GM23338 (cell line): Measurements from ENCODE around the gene CCDC73.

Experiments
- CREB1 ChIP-seq: fragments of 250-450 bp; sonication (Bioruptor Pico); IDR thresholded peaks from 2 replicates; pipeline ENCODE4 v1.5.0; 2020; ENCODE audit warnings: low read depth, mild to moderate bottlenecking, moderate library complexity
- EZH2 ChIP-seq: fragments of 200-600 bp; sonication (generic); IDR thresholded peaks from one replicate; pipeline ENCODE4 v1.8.0; 2017; ENCODE audit warnings: antibody characterized with exemption, mild to moderate bottlenecking, low read depth; ENCODE audit not compliant: unreplicated experiment
- EZH2phosphoT487 ChIP-seq: fragments of 200-600 bp; sonication (generic); IDR thresholded peaks from one replicate; pipeline ENCODE4 v1.8.1; 2018; ENCODE audit warnings: antibody characterized with exemption; ENCODE audit not compliant: unreplicated experiment
- JUNB ChIP-seq: IDR thresholded peaks from one replicate; pipeline ENCODE4 v1.6.1; 2016; ENCODE audit warnings: antibody characterized with exemption; ENCODE audit not compliant: unreplicated experiment
- NANOG ChIP-seq: IDR thresholded peaks from 2 replicates; pipeline ENCODE4 v1.6.1; 2016; ENCODE audit warnings: antibody characterized with exemption, borderline replicate concordance
- POLR2AphosphoS5 ChIP-seq: IDR thresholded peaks from 2 replicates; pipeline ENCODE4 v1.6.1; 2016; ENCODE audit warnings: antibody characterized with exemption, low read depth
- STAT1 ChIP-seq: IDR thresholded peaks from one replicate; pipeline ENCODE4 v1.6.1; 2016; ENCODE audit warnings: antibody characterized with exemption; ENCODE audit not compliant: unreplicated experiment
- ZNF114 ChIP-seq: fragments of 250-450 bp; sonication (Bioruptor Pico); IDR thresholded peaks from 2 replicates; pipeline ENCODE4 v1.5.0; 2020; ENCODE audit warnings: mild to moderate bottlenecking, moderate library complexity
- ZNF331 ChIP-seq: fragments of 250-450 bp; sonication (Bioruptor Pico); IDR thresholded peaks from 2 replicates; pipeline ENCODE4 v1.5.0; 2020; ENCODE audit warnings: low read depth, mild to moderate bottlenecking, moderate library complexity
- TF ChIP-seq, protein P1 (sequence below), 2 experiments: fragments of 200-600 bp in 1 of 2; sonication (generic) in 1 of 2; conservative IDR thresholded peaks; 2 replicates each; pipeline versions ENCODE4 v1.5.1 to v1.6.1; 2016 to 2017; ENCODE audit warnings: antibody characterized with exemption in 2 of 2, low read depth in 2 of 2, mild to moderate bottlenecking in 2 of 2, moderate library complexity in 1 of 2
- TF ChIP-seq, protein P2 (sequence below): IDR thresholded peaks from one replicate; pipeline ENCODE4 v1.6.1; 2018; ENCODE audit warnings: antibody characterized with exemption; ENCODE audit not compliant: unreplicated experiment
- TF ChIP-seq, protein P3 (sequence below): IDR thresholded peaks from 2 replicates; pipeline ENCODE4 v1.6.1; 2016; ENCODE audit warnings: antibody characterized with exemption
- TF ChIP-seq, protein P4 (sequence below): fragments of 250-450 bp; sonication (Bioruptor Pico); IDR thresholded peaks from 2 replicates; pipeline ENCODE4 v1.5.0; 2020; ENCODE audit warnings: mild to moderate bottlenecking, moderate library complexity

DNA sequence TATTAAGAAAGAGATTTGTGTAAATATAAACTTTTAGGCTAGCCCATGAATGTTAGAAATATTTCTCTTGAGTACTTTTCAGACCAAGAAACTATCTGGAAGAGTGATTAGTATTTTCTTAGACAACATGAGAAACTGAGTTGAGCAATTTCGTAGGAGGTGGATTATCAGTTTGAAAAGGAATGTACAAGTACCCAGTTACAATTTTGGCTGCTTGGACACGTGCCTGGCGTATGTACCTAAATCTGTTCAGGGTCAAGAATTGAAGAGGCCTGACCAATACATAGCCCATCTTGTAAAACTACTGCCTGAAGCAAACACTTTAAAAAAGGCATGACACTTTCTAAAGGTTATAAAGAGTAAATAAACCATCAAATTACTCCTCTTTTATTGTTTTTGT is 71.1 kb downstream of the CCDC73 start:
- TF ChIP-seq, protein P1, sequence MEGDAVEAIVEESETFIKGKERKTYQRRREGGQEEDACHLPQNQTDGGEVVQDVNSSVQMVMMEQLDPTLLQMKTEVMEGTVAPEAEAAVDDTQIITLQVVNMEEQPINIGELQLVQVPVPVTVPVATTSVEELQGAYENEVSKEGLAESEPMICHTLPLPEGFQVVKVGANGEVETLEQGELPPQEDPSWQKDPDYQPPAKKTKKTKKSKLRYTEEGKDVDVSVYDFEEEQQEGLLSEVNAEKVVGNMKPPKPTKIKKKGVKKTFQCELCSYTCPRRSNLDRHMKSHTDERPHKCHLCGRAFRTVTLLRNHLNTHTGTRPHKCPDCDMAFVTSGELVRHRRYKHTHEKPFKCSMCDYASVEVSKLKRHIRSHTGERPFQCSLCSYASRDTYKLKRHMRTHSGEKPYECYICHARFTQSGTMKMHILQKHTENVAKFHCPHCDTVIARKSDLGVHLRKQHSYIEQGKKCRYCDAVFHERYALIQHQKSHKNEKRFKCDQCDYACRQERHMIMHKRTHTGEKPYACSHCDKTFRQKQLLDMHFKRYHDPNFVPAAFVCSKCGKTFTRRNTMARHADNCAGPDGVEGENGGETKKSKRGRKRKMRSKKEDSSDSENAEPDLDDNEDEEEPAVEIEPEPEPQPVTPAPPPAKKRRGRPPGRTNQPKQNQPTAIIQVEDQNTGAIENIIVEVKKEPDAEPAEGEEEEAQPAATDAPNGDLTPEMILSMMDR (conservative IDR thresholded peaks at IDR 0.05; ENCODE audit: low read depth in 2 of 2): no peak
- no peak for TF ChIP-seq EZH2
- no peak for TF ChIP-seq EZH2phosphoT487
- no peak for TF ChIP-seq POLR2AphosphoS5
- TF ChIP-seq CREB1: no peak
- no peak for TF ChIP-seq ZNF114 (CRISPR knock-in tag)
- TF ChIP-seq, protein P2, sequence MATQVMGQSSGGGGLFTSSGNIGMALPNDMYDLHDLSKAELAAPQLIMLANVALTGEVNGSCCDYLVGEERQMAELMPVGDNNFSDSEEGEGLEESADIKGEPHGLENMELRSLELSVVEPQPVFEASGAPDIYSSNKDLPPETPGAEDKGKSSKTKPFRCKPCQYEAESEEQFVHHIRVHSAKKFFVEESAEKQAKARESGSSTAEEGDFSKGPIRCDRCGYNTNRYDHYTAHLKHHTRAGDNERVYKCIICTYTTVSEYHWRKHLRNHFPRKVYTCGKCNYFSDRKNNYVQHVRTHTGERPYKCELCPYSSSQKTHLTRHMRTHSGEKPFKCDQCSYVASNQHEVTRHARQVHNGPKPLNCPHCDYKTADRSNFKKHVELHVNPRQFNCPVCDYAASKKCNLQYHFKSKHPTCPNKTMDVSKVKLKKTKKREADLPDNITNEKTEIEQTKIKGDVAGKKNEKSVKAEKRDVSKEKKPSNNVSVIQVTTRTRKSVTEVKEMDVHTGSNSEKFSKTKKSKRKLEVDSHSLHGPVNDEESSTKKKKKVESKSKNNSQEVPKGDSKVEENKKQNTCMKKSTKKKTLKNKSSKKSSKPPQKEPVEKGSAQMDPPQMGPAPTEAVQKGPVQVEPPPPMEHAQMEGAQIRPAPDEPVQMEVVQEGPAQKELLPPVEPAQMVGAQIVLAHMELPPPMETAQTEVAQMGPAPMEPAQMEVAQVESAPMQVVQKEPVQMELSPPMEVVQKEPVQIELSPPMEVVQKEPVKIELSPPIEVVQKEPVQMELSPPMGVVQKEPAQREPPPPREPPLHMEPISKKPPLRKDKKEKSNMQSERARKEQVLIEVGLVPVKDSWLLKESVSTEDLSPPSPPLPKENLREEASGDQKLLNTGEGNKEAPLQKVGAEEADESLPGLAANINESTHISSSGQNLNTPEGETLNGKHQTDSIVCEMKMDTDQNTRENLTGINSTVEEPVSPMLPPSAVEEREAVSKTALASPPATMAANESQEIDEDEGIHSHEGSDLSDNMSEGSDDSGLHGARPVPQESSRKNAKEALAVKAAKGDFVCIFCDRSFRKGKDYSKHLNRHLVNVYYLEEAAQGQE: no peak
- no peak for TF ChIP-seq NANOG
- TF ChIP-seq, protein P3, sequence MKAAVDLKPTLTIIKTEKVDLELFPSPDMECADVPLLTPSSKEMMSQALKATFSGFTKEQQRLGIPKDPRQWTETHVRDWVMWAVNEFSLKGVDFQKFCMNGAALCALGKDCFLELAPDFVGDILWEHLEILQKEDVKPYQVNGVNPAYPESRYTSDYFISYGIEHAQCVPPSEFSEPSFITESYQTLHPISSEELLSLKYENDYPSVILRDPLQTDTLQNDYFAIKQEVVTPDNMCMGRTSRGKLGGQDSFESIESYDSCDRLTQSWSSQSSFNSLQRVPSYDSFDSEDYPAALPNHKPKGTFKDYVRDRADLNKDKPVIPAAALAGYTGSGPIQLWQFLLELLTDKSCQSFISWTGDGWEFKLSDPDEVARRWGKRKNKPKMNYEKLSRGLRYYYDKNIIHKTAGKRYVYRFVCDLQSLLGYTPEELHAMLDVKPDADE: no peak
- no peak for TF ChIP-seq JUNB
- no peak for TF ChIP-seq STAT1
- TF ChIP-seq, protein P4, sequence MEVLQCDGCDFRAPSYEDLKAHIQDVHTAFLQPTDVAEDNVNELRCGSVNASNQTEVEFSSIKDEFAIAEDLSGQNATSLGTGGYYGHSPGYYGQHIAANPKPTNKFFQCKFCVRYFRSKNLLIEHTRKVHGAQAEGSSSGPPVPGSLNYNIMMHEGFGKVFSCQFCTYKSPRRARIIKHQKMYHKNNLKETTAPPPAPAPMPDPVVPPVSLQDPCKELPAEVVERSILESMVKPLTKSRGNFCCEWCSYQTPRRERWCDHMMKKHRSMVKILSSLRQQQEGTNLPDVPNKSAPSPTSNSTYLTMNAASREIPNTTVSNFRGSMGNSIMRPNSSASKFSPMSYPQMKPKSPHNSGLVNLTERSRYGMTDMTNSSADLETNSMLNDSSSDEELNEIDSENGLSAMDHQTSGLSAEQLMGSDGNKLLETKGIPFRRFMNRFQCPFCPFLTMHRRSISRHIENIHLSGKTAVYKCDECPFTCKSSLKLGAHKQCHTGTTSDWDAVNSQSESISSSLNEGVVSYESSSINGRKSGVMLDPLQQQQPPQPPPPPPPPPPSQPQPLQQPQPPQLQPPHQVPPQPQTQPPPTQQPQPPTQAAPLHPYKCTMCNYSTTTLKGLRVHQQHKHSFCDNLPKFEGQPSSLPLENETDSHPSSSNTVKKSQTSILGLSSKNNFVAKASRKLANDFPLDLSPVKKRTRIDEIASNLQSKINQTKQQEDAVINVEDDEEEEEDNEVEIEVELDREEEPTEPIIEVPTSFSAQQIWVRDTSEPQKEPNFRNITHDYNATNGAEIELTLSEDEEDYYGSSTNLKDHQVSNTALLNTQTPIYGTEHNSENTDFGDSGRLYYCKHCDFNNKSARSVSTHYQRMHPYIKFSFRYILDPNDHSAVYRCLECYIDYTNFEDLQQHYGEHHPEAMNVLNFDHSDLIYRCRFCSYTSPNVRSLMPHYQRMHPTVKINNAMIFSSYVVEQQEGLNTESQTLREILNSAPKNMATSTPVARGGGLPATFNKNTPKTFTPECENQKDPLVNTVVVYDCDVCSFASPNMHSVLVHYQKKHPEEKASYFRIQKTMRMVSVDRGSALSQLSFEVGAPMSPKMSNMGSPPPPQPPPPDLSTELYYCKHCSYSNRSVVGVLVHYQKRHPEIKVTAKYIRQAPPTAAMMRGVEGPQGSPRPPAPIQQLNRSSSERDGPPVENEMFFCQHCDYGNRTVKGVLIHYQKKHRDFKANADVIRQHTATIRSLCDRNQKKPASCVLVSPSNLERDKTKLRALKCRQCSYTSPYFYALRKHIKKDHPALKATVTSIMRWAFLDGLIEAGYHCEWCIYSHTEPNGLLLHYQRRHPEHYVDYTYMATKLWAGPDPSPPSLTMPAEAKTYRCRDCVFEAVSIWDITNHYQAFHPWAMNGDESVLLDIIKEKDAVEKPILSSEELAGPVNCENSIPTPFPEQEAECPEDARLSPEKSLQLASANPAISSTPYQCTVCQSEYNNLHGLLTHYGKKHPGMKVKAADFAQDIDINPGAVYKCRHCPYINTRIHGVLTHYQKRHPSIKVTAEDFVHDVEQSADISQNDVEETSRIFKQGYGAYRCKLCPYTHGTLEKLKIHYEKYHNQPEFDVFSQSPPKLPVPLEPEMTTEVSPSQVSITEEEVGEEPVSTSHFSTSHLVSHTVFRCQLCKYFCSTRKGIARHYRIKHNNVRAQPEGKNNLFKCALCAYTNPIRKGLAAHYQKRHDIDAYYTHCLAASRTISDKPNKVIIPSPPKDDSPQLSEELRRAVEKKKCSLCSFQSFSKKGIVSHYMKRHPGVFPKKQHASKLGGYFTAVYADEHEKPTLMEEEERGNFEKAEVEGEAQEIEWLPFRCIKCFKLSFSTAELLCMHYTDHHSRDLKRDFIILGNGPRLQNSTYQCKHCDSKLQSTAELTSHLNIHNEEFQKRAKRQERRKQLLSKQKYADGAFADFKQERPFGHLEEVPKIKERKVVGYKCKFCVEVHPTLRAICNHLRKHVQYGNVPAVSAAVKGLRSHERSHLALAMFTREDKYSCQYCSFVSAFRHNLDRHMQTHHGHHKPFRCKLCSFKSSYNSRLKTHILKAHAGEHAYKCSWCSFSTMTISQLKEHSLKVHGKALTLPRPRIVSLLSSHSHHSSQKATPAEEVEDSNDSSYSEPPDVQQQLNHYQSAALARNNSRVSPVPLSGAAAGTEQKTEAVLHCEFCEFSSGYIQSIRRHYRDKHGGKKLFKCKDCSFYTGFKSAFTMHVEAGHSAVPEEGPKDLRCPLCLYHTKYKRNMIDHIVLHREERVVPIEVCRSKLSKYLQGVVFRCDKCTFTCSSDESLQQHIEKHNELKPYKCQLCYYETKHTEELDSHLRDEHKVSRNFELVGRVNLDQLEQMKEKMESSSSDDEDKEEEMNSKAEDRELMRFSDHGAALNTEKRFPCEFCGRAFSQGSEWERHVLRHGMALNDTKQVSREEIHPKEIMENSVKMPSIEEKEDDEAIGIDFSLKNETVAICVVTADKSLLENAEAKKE (CRISPR knock-in tag): no peak
- no peak for TF ChIP-seq ZNF331 (CRISPR knock-in tag)
